WI38 (cell line): Measurements from ENCODE around the gene SCLY.
"Not testable (repeated sequence)": the region's sequence is repeated elsewhere in the genome, so short reads cannot be mapped to it uniquely, and the experiment has no call there.

Experiments used
- H3K4me3 ChIP-seq: 2 replicates; pipeline ENCODE4 v1.5.1; 2011; ENCODE audit warnings: low read depth, mild to moderate bottlenecking, control low read depth, low read length
- TF ChIP-seq, protein P1 (sequence below): IDR thresholded peaks from 2 replicates; pipeline ENCODE4 v1.5.1; 2012; ENCODE audit warnings: low read depth, mild to moderate bottlenecking, control low read depth, low read length

The SCLY gene

DNA sequence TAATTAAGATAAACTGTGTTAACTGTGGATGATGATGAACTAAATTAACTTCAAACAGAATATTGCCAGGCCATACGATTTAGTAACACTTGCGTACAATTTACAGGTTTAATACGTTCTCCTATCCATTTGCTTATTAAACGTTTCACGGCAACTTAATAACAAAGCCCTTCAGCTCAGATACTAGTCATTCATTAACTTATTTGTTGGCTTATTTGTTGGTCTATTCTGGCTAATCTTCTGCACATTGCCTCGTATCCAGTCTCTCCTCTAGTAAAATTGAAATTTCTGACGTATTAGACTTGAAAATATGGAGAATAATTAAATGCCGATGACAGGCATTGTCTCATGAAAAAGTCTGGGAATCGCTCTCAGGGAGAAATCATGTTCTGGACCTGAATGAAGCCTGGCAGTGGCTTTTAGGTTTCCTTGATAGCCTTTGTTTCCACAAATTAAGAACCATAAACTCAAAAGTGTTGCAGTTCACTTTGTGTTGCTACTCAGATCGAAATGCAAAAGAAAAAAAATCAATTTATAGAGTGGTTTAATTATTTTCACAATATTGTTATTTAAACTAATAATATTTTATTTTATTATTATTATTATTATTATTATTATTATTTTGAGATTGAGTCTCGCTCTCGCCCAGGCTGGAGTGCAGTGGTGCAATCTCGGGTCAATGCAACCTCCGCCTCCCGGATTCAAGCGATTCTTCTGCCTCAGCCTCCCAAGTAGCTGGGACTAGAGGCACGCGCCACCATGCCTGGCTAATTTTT is 4.5 kb downstream of the SCLY start:
- TF ChIP-seq, protein P1, sequence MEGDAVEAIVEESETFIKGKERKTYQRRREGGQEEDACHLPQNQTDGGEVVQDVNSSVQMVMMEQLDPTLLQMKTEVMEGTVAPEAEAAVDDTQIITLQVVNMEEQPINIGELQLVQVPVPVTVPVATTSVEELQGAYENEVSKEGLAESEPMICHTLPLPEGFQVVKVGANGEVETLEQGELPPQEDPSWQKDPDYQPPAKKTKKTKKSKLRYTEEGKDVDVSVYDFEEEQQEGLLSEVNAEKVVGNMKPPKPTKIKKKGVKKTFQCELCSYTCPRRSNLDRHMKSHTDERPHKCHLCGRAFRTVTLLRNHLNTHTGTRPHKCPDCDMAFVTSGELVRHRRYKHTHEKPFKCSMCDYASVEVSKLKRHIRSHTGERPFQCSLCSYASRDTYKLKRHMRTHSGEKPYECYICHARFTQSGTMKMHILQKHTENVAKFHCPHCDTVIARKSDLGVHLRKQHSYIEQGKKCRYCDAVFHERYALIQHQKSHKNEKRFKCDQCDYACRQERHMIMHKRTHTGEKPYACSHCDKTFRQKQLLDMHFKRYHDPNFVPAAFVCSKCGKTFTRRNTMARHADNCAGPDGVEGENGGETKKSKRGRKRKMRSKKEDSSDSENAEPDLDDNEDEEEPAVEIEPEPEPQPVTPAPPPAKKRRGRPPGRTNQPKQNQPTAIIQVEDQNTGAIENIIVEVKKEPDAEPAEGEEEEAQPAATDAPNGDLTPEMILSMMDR, result no peak
- no peak overlapping the region for H3K4me3 ChIP-seq

DNA sequence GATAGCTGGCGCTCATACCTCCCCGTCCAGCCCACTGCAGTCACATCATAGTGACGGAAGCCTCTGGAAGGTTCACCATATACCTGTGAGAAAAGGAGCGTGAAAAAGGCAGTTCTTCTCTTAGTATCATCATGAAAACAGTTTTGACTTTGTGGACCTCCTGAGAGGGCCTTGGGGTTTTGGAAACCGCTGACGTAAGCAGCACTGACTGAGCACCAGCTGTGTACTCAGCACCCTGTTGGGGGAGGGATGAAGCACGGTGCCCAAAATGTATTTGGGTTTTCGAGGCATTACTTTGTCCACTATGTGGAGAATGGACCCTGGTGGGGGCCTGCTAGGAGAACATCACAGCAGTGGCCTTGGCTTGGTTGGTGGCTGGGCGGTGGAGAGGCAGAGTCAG is 5.4 kb downstream of the SCLY start:
- TF ChIP-seq, protein P1, result no peak

DNA sequence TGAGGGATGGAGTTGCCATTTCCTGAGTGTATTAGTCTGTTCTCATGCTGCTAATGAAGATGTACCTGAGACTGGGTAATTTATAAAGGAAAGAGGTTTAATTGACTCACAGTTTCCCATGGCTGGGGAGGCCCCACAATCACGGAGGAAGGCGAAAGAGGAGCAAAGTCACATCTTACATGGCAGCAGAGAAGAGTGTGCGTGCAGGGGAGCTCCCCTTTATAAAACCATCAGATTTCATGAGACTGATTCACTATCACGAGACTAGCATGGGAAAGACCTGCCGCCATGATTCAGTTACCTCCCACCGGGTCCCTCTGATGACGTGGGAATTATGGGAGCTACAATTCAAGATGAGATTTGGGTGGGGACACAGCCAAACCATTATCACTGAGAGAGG is 5.9 kb downstream of the SCLY start:
- H3K4me3 ChIP-seq, result not testable (repeated sequence)

More for the DNA sequence above, 5.4 kb downstream of the SCLY start:
- H3K4me3 ChIP-seq, result no peak overlapping the region

DNA sequence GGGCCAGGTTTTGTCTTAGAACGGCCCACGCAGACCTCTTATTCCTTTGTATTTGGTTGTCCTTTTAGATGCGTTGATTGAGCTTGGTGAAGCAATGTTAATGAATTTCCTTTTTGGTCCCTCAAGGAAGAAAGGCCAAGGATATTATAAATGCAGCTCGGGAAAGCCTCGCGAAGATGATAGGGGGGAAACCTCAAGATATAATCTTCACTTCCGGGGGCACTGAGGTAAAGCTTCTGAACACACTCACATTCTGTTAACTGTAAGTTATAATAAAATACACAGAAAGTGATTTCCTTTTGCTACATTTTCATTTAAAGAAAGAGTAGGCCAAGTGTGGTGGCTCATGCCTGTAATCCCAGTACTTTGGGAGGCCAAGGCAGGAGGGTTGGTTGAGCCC is 7.1 kb downstream of the SCLY start:
- TF ChIP-seq, protein P1, result no peak
- no peak overlapping the region for H3K4me3 ChIP-seq

GRCh38 chr2:238069021-238069709 is 8.4 kb downstream of the SCLY start:
- no peak overlapping the region for H3K4me3 ChIP-seq
- TF ChIP-seq, protein P1, result no peak

DNA sequence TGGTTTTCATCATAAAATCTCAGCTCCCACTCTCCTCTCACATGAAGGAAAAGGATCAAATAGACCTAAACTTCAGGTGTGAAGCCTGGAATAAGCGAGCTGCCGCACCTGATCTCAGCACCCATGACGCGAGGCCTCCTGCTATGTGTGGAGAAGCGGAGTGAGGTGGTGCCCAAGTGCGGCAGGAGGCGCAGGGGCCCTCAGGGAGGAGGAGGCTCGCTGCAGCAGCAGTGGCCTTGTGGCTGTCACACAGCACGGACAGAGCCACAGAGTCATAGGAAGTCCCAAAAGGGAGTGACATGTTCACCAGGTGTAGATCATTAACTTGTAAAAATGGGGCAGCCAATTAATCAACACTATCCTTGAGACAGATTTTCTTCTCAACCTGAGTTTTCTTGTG is 9.1 kb downstream of the SCLY start:
- no peak overlapping the region for H3K4me3 ChIP-seq
- TF ChIP-seq, protein P1, result no peak

GRCh38 chr2:238075397-238075796 is 14.6 kb downstream of the SCLY start:
- TF ChIP-seq, protein P1, result no peak
- H3K4me3 ChIP-seq, result no peak overlapping the region

- TF ChIP-seq, protein P1, result no peak
Measured at GRCh38 chr2:238077292-238077691, 16.5 kb downstream of the SCLY start.

More at GRCh38 chr2:238077292-238077691, 16.5 kb downstream of the SCLY start:
- no peak overlapping the region for H3K4me3 ChIP-seq
